ENCODE data around the gene RHBDF1.

Gene RHBDF1

GRCh38 chr16:74051-74746, 1.8 kb upstream of the RHBDF1 start:
- DNase-seq: no peak

- DNase-seq: no peak
Observed at GRCh38 chr16:71540-72401, 660 bp downstream of the RHBDF1 start.

- DNase-seq: no peak
Observed at GRCh38 chr16:71210-71539, 1.3 kb downstream of the RHBDF1 start.

GRCh38 chr16:69181-69580, 3.2 kb downstream of the RHBDF1 start:
- DNase-seq: no peak

GRCh38 chr16:67884-68789, 4.3 kb downstream of the RHBDF1 start:
- no peak for DNase-seq

- DNase-seq: no peak
Observed at GRCh38 chr16:67183-67791, 5.1 kb downstream of the RHBDF1 start.

- DNase-seq: no peak
Observed at GRCh38 chr16:66309-67182, 5.9 kb downstream of the RHBDF1 start.

GRCh38 chr16:65745-66144, 6.7 kb downstream of the RHBDF1 start:
- peak; percentile 32 for DNase-seq

- DNase-seq: no peak
Observed at GRCh38 chr16:64914-65255, 7.5 kb downstream of the RHBDF1 start.

- DNase-seq: no peak
Observed at GRCh38 chr16:63998-64913, 8.2 kb downstream of the RHBDF1 start.

GRCh38 chr16:63466-63865, 9.0 kb downstream of the RHBDF1 start:
- no peak for DNase-seq

- DNase-seq: no peak
Observed at GRCh38 chr16:62968-63391, 9.5 kb downstream of the RHBDF1 start.

GRCh38 chr16:62283-62967, 10.0 kb downstream of the RHBDF1 start:
- DNase-seq: no peak

GRCh38 chr16:61879-62281, 10.6 kb downstream of the RHBDF1 start:
- no peak for DNase-seq

- no peak for DNase-seq
Observed at GRCh38 chr16:60929-61878, 11.2 kb downstream of the RHBDF1 start.

- DNase-seq: no peak
Observed at GRCh38 chr16:60166-60565, 12.3 kb downstream of the RHBDF1 start.

- no peak for DNase-seq
Observed at GRCh38 chr16:59440-60059, 12.9 kb downstream of the RHBDF1 start.
